LNCAP (cell line): ENCODE measurements around the gene GRIK4.

ENCODE experiments used
- CTCF ChIP-seq: fragments of 450-650 bp; IDR thresholded peaks from 2 replicates; pipeline ENCODE4 v1.5.1; 2017; ENCODE audit warnings: mild to moderate bottlenecking

The GRIK4 gene

GRCh38 chr11:120575461-120575860 is 63.9 kb downstream of the GRIK4 start:
- TF ChIP-seq CTCF = no peak

GRCh38 chr11:120576606-120577005 is 65.1 kb downstream of the GRIK4 start:
- TF ChIP-seq CTCF = no peak

GRCh38 chr11:120577041-120577440 is 65.5 kb downstream of the GRIK4 start:
- TF ChIP-seq CTCF = no peak

GRCh38 chr11:120577624-120578363 is 66.2 kb downstream of the GRIK4 start:
- no peak for TF ChIP-seq CTCF

- TF ChIP-seq CTCF = no peak
Measured at GRCh38 chr11:120578596-120579154, 67.1 kb downstream of the GRIK4 start.

GRCh38 chr11:120579611-120580031 is 68.1 kb downstream of the GRIK4 start:
- no peak for TF ChIP-seq CTCF

GRCh38 chr11:120581313-120581712 is 69.8 kb downstream of the GRIK4 start:
- no peak for TF ChIP-seq CTCF
